Measurements from ENCODE around the gene R3HDM2.
"Not testable (repeated sequence)": the region's sequence is repeated elsewhere in the genome, so short reads cannot be mapped to it uniquely, and the experiment has no call there.

R3HDM2 gene

DNA sequence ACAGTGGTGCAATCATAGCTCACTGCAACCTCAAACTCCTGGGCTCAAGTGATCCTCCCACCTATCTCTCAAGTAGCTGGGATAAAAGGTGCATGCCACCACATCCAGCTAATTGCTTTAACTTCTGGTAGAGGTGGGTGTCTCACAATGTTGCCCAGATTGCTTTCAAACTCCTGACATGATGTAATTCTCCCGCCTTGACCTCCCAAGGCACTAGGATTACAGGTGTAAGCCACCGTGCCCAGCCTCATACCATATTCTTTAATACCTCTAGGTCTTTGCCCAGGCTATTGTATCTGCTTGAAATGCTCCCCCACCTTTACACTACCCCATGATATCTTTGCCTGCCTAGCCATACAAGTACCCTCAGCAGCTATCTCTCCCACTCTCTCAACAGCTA, 11.3 kb downstream of the R3HDM2 start:
- DNase-seq: no peak

- DNase-seq: no peak
Observed at GRCh38 chr12:57418255-57418654, 12.6 kb downstream of the R3HDM2 start.

DNA sequence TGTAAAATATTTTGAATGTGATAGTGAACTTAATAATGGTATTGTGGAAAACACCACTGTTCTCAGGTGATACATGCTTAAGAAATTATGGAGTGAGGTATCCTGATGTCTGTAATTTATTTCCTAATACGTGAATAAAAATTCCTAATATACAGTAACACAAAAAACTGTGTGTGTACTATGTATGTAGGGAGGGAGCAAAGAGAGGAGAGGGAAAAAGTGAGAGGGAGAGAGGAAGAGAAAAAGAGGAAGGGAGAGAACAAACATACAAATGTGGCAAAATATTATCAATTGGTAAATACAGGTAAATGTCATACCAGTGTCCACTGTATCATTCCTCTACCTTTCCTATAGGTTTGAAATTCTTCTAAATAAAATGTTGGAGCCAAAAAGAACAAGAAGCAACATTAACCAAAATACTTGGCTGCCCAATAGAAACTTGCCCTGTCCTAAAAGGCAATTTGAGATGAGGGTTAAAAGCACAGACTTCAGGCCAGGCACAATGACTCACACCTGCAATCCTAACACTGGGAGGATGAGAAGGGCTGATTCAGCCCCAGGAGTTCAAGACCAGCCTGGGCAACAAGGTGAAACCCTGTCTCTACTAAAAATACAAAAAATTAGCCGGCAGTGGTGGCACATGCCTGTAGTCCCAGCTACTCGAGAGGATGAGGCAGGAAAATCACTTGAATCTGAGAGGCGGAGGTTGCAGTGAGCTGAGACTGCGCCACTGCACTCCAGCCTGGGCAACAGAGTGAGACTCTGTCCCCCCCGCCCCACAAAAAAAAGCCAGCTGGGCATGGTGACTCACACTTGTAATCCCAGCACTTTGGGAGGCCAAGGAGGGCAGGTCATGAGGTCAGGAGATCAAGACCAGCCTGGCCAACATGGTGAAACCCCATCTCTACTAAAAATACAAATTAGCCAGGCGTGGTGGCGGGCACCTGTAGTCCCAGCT, 14.5 kb downstream of the R3HDM2 start:
- no peak for DNase-seq

- no peak for DNase-seq
Observed at GRCh38 chr12:57415088-57415487, 15.8 kb downstream of the R3HDM2 start.

GRCh38 chr12:57414160-57414559, 16.7 kb downstream of the R3HDM2 start:
- not testable (repeated sequence) for DNase-seq

DNA sequence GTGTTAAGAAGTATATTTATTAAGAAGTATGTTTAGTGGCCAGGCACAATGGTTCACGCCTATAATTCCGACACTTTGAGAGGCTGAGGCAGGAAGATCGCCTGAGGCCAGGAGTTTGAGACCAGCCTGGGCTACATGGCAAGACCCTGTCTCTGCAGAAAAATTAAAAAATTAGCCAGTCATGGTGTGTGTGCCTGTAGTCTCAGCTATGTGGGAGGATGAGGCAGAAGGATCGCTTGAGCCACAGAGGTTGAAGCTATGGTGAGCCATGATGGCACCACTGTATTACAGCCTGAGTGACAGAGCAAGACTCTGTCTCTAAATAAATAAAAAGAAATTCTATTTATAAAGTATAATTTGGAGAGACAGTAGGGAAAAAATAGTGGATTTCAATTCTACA, 20.3 kb downstream of the R3HDM2 start:
- no peak for DNase-seq

GRCh38 chr12:57404966-57405640, 25.7 kb downstream of the R3HDM2 start:
- DNase-seq: no peak

DNA sequence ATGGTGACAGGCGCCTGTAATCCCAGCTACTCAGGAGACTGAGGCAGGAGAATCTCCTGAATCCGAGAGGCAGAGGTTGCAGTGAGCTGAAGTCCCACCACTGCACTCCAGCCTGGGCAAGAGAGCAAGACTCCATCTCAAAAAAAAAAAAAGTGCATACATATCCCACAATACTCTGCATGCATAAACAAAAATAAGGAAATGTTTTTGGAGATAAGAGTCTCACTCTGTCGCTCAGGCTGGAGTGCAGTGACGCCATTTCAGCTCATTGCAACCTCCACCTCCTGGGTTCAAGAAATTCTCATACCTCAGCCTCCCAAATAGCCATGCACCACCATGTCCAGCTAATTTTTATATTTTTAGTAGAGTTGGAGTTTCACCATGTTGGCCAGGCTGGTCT, 28.7 kb downstream of the R3HDM2 start:
- not testable (repeated sequence) for DNase-seq

DNA sequence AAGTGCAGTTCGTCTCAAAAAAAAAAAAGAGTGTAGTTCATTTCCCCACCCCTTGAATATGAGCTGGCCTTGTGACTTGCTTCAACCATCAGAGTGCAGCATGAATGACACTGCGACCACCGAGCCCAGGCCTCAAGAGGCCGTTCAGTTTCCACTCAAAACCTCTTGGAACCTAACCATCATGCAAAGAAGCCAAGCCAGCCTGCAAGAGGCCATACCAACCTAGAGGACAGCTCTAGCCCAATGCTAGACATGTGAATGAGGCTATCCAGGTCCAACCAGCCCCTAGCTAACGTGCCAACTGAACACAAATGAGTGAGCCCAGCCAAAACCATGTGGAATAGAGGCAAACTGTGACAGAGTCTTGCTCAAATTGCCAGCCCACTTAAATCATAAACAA, 29.7 kb downstream of the R3HDM2 start:
- DNase-seq: no peak

DNA sequence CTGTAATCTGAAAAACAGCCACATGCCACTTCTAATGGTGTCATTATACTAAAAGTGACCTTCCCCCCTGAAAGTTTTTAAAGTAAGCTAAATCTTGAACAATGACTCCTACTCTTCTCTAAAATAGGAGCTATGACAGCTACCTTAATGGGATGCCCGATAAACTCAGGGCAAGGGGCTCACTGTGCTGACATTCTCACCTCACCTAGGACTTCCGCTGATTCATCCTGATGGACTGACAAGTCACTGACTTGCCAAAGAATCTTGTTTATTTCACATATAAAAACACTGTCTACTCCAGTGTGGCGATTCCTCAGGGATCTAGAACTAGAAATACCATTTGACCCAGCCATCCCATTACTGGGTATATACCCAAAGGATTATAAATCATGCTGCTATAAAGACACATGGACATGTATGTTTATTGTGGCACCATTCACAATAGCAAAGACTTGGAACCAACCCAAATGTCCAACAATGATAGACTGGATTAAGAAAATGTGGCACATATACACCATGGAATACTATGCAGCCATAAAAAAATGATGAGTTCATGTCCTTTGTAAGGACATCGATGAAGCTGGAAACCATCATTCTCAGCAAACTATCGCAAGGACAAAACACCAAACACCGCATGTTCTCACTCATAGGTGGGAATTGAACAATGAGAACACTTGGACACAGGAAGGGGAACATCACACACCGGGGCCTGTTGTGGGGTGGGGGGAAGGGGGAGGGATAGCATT, 31.0 kb downstream of the R3HDM2 start:
- not testable (repeated sequence) for DNase-seq

GRCh38 chr12:57397441-57397840, 33.4 kb downstream of the R3HDM2 start:
- no peak for DNase-seq

- DNase-seq: no peak
Observed at GRCh38 chr12:57395121-57395520, 35.7 kb downstream of the R3HDM2 start.

DNA sequence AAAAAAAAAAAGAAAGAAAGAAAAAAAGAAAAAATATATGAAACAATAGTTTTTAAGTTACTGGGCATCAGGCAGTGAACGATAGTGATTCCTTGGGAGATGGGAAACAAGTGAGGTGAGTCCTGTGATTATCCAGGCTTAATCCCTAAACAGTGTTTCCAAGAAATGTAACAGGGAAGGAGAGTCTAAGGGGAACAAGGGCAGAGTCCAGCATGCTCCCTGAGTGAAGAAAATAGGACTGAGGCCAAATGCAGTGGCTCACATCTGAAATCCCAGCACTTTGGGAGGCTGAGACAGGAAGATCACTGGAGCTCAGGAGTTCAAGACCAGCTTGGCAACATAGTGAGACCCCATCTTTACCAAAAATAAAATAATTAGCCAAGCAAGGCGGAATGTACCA, 40.7 kb downstream of the R3HDM2 start:
- DNase-seq: no peak

DNA sequence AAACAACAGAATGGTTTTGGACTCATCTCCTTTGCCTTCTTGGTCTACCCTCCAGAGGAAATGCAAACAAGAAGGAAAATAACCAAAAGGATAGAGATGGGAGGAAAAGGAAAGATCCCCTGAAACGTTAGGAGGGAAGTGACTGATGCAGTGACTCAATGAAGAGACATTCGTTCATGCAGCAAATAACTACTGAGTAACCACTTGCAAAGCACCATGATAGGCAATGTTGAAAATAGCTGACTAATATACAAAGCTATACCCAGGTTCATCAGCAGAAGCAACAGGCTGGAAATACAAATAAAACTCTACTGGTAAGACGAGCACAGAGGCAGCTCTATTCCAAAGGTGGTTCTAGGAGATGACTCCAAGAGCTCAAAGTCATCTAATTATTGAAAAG, 41.8 kb downstream of the R3HDM2 start:
- DNase-seq: no peak

- DNase-seq: no peak
Observed at GRCh38 chr12:57388425-57388824, 42.4 kb downstream of the R3HDM2 start.

GRCh38 chr12:57386187-57386720, 44.6 kb downstream of the R3HDM2 start:
- no peak for DNase-seq

DNA sequence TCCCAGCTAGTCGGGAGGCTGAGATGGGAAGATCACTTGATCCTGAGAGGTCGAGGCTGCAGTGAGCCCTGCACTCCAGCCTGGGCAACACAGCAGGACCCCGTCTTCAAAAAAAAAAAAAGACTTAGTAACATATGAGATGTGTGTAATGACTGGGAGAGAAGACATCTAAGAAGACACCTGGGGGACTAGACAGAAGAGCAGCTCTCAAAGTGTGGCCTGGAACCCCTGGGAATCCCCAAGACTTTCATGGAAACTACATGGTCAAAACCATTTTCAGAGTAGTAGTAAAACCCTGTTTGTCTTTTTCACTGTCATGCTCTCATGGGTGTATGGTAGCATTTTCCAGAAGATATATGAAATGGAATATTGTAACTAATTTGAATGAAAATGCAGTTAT, 45.3 kb downstream of the R3HDM2 start:
- DNase-seq: no peak

- DNase-seq: no peak
Observed at GRCh38 chr12:57384478-57384877, 46.4 kb downstream of the R3HDM2 start.

GRCh38 chr12:57381693-57382220, 49.1 kb downstream of the R3HDM2 start:
- no peak for DNase-seq

- no peak for DNase-seq
Observed at GRCh38 chr12:57380300-57380699, 50.5 kb downstream of the R3HDM2 start.

DNA sequence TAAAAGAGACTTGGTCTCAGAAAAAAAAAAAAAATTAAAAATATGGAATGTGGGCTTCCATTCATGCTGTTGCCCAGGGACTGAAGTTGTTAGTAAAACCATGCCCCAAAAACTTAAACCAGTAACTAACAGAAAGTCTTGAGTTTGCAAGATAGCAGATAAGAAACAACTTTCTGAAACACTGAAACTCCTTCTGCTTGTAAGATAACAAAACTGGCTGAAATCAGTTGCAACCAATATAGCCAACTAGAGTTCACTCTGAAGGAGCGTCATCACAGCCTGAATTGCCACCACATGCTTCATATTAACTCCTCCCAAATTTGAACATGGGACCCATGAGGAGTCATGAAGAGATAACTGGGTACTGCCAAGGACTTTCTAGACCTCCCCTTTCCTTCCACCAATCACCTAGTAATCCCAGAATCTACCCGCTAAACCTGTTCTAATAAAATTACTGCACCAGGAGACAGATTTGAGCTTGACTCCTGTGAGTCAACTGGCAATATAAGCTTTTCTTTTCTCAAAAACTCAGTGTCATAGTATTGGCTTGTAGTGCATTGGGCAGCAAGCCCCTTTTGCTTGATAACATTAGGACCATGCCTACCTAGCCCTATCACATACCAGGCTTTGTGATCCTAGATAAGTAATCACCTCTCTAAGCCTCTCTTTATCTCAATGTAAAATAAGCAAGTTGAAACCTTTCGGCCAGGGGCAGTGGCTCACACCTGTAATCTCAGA, 53.6 kb downstream of the R3HDM2 start:
- no peak for DNase-seq

- no peak for DNase-seq
Observed at GRCh38 chr12:57372233-57372632, 58.6 kb downstream of the R3HDM2 start.

All from NCI-H526 treated with DMSO at 0.1 percent for 48 hours (cell line).